WTC11 (cell line): Measurements from ENCODE around the gene MCRIP2. TPM values are rescaled to one million over a fixed set of nuclear protein-coding genes. Genes with fewer than 3 reads are reported as not detected.

Experiments used
- ATAC-seq: fragments of 200-7000 bp; cut with Tn5 transposase; 2 replicates; pipeline ENCODE4 v1.10.0; 2021; ENCODE audit warnings: mild to moderate bottlenecking, moderate library complexity
- CTCF ChIA-PET: fragments of 300-600 bp; sonication (Branson Sonifier 250); formaldehyde crosslinking; loops from one replicate; lab custom pipeline; 2021; ENCODE audit warnings: antibody characterized with exemption; lab: Charles Lee
- POLR2A ChIA-PET: fragments of 350-600 bp; sonication (Branson Sonifier 250); formaldehyde crosslinking; loops from one replicate; lab custom pipeline; 2021; ENCODE audit warnings: antibody characterized with exemption; lab: Charles Lee
- DNase-seq: peaks from one replicate; pipeline ENCODE4 v3.0.0; 2021; ENCODE audit warnings: low spot score
- H3K27ac Mint-ChIP-seq: 2 replicates; pipeline ENCODE4 v1.8.0; 2021; ENCODE audit warnings: mixed read lengths
- H3K27me3 Mint-ChIP-seq: 2 replicates; pipeline ENCODE4 v1.8.0; 2021; ENCODE audit warnings: low read depth, mild to moderate bottlenecking, moderate library complexity, mixed read lengths
- H3K36me3 Mint-ChIP-seq: 2 replicates; pipeline ENCODE4 v1.8.0; 2021; ENCODE audit warnings: mixed read lengths
- H3K4me1 Mint-ChIP-seq: 2 replicates; pipeline ENCODE4 v1.8.0; 2022; ENCODE audit warnings: mixed read lengths
- H3K4me3 Mint-ChIP-seq: 2 replicates; pipeline ENCODE4 v1.8.0; 2021; ENCODE audit warnings: mild to moderate bottlenecking, moderate library complexity, mixed read lengths
- H3K9me3 Mint-ChIP-seq: 2 replicates; pipeline ENCODE4 v1.8.0; 2021; ENCODE audit warnings: mixed read lengths
- E2F1 ChIP-seq: sonication (generic); formaldehyde crosslinking; IDR thresholded peaks from 2 replicates; pipeline ENCODE4 v1.8.0; 2022; ENCODE audit warnings: mild to moderate bottlenecking, missing genetic modification reagents
- ERG ChIP-seq: fragments of 250-450 bp; sonication (Bioruptor Pico); IDR thresholded peaks from 2 replicates; pipeline ENCODE4 v1.8.0; 2021; ENCODE audit warnings: mild to moderate bottlenecking
- FOXP1 ChIP-seq: sonication (generic); formaldehyde crosslinking; IDR thresholded peaks from 2 replicates; pipeline ENCODE4 v1.8.0; 2022; ENCODE audit warnings: missing genetic modification reagents, mild to moderate bottlenecking, moderate library complexity, borderline replicate concordance
- KAT7 ChIP-seq: sonication (generic); formaldehyde crosslinking; IDR thresholded peaks from 2 replicates; pipeline ENCODE4 v1.8.1; 2023; ENCODE audit warnings: missing genetic modification reagents, mild to moderate bottlenecking, borderline replicate concordance
- PRDM15 ChIP-seq: sonication (generic); formaldehyde crosslinking; IDR thresholded peaks from 2 replicates; pipeline ENCODE4 v1.8.0; 2022; ENCODE audit warnings: missing genetic modification reagents
- PREB ChIP-seq: sonication (generic); formaldehyde crosslinking; IDR thresholded peaks from 2 replicates; pipeline ENCODE4 v1.8.1; 2022; ENCODE audit warnings: mild to moderate bottlenecking, missing genetic modification reagents, moderate library complexity, borderline replicate concordance
- RELA ChIP-seq: sonication (generic); formaldehyde crosslinking; IDR thresholded peaks from 2 replicates; pipeline ENCODE4 v1.8.1; 2022; ENCODE audit warnings: missing genetic modification reagents, mild to moderate bottlenecking, borderline replicate concordance
- TEAD1 ChIP-seq: sonication (generic); formaldehyde crosslinking; IDR thresholded peaks from 2 replicates; pipeline ENCODE4 v1.8.0; 2022; ENCODE audit warnings: mild to moderate bottlenecking, missing genetic modification reagents
- USF1 ChIP-seq: sonication (generic); formaldehyde crosslinking; IDR thresholded peaks from 2 replicates; pipeline ENCODE4 v1.8.0; 2022; ENCODE audit warnings: mild to moderate bottlenecking, missing genetic modification reagents
- ZNF138 ChIP-seq: sonication (generic); formaldehyde crosslinking; conservative IDR thresholded peaks from 2 replicates; pipeline ENCODE4 v1.8.1; 2022; ENCODE audit warnings: mild to moderate bottlenecking, moderate library complexity, missing genetic modification reagents
- ZNF219 ChIP-seq: sonication (generic); formaldehyde crosslinking; IDR thresholded peaks from 2 replicates; pipeline ENCODE4 v1.8.0; 2023; ENCODE audit warnings: missing genetic modification reagents, mild to moderate bottlenecking, borderline replicate concordance
- ZNF232 ChIP-seq: sonication (generic); formaldehyde crosslinking; IDR thresholded peaks from 2 replicates; pipeline ENCODE4 v1.8.0; 2022; ENCODE audit warnings: mild to moderate bottlenecking, missing genetic modification reagents
- ZNF317 ChIP-seq: sonication (generic); formaldehyde crosslinking; IDR thresholded peaks from 2 replicates; pipeline ENCODE4 v1.8.1; 2023; ENCODE audit warnings: low read depth, mild to moderate bottlenecking, moderate library complexity, missing genetic modification reagents, borderline replicate concordance
- ZSCAN18 ChIP-seq: fragments of 250-450 bp; sonication (Bioruptor Pico); IDR thresholded peaks from 2 replicates; pipeline ENCODE4 v2.1.2; 2022; ENCODE audit warnings: mild to moderate bottlenecking, moderate library complexity
- total RNA-seq: library from RNA; stranded (reverse); gene quantifications from 3 replicates; pipeline ENCODE4 v1.2.3, GENCODE V29; 2021

Gene MCRIP2
- total RNA-seq, 1 experiment from 2014 or later, result 63.3 TPM

GRCh38 chr16:622920-623280, 18.7 kb upstream of the MCRIP2 start:
- no peak overlapping the region for H3K4me3 Mint-ChIP-seq
- DNase-seq (no peak), ATAC-seq (peak; percentile 21; the same call in 1 of the 2 replicates)
- peaks cover 3% of the 10 kb centered on the region; the same call in 1 of the 2 replicates for H3K36me3 Mint-ChIP-seq
- no peak overlapping the region for H3K27ac Mint-ChIP-seq
- H3K9me3 Mint-ChIP-seq, result no peaks in the 10 kb centered on the region
- POLR2A ChIA-PET, result interaction anchor here (1.4 kb wide), 1 partner anchor 13 kb away, joined by 3 read pairs; the partner anchor contains the start of gene METTL26
- TF ChIP-seq PREB (CRISPR knock-in tag), result no peak
- no peak for TF ChIP-seq ERG (CRISPR knock-in tag)
- TF ChIP-seq, all 79 proteins: peak for 0
- H3K27me3 Mint-ChIP-seq, result no peaks in the 10 kb centered on the region
- peaks cover 26% of the 10 kb centered on the region for H3K4me1 Mint-ChIP-seq
- CTCF ChIA-PET, result interaction anchor here (0.8 to 2.4 kb wide), 6 partner anchors 15 to 44 kb away, joined by 3 to 21 read pairs (median 8); no protein-coding TSS in a partner anchor

- peak overlapping the region; percentile 87 for H3K27ac Mint-ChIP-seq
- peaks cover 35% of the 10 kb centered on the region for H3K4me1 Mint-ChIP-seq
- POLR2A ChIA-PET, result no interaction called here
- DNase-seq (no peak), ATAC-seq (no peak)
- H3K36me3 Mint-ChIP-seq, result peaks cover 3% of the 10 kb centered on the region; the same call in 1 of the 2 replicates
- TF ChIP-seq ZSCAN18 (CRISPR knock-in tag), result no peak
- TF ChIP-seq KAT7, result no peak
- TF ChIP-seq USF1 (CRISPR knock-in tag), result no peak
- TF ChIP-seq ZNF138 (CRISPR knock-in tag), result no peak
- no peak for TF ChIP-seq ZNF317 (CRISPR knock-in tag)
- no peak for TF ChIP-seq RELA (CRISPR knock-in tag)
- no peak for TF ChIP-seq FOXP1 (CRISPR knock-in tag)
- no peak for TF ChIP-seq E2F1 (CRISPR knock-in tag)
- TF ChIP-seq TEAD1 (CRISPR knock-in tag), result no peak
- TF ChIP-seq ZNF232 (CRISPR knock-in tag), result no peak
- no peak for TF ChIP-seq ZNF219 (CRISPR knock-in tag)
- no peak for TF ChIP-seq PRDM15 (CRISPR knock-in tag)
- no peaks in the 10 kb centered on the region for H3K27me3 Mint-ChIP-seq
- CTCF ChIA-PET, result interaction anchor here (0.9 to 1.4 kb wide), 6 partner anchors 14 to 48 kb away, joined by 3 to 5 read pairs (median 3); no protein-coding TSS in a partner anchor
- no peaks in the 10 kb centered on the region for H3K9me3 Mint-ChIP-seq
- no peak overlapping the region for H3K4me3 Mint-ChIP-seq
Observed at GRCh38 chr16:624526-625070, 17.0 kb upstream of the MCRIP2 start.
